PFSK-1 (cell line): Measurements from ENCODE around the gene IGFBP1.

Experiments used
- POLR2AphosphoS5 ChIP-seq: IDR thresholded peaks from 2 replicates; pipeline ENCODE4 v1.6.1; 2012; ENCODE audit warnings: low read depth, mild to moderate bottlenecking, control low read depth, low read length, moderate library complexity
- REST ChIP-seq, 2 experiments: IDR thresholded peaks; 2 replicates each; pipeline versions ENCODE4 v1.6.1 to v1.8.0; 2011 to 2012; ENCODE audit warnings: low read depth in 2 of 2, low read length in 2 of 2, control low read depth in 1 of 2, inconsistent platforms in 1 of 2, mild to moderate bottlenecking in 1 of 2, moderate library complexity in 1 of 2; ENCODE audit not compliant: insufficient read depth in 1 of 2
- SIN3A ChIP-seq: IDR thresholded peaks from 2 replicates; pipeline ENCODE4 v1.6.1; 2012; ENCODE audit warnings: mild to moderate bottlenecking, low read length, moderate library complexity, borderline replicate concordance; ENCODE audit not compliant: insufficient read depth
- TAF1 ChIP-seq: IDR thresholded peaks from 2 replicates; pipeline ENCODE4 v1.6.1; 2012; ENCODE audit warnings: low read length, control low read depth, borderline replicate concordance; ENCODE audit not compliant: insufficient read depth

- TF ChIP-seq POLR2AphosphoS5, result no peak
- no peak for TF ChIP-seq REST (IDR thresholded peaks at IDR 0.05; ENCODE audit: insufficient read depth in 1 of 2, low read depth in 2 of 2, low read length in 2 of 2)
- TF ChIP-seq SIN3A, result no peak
- TF ChIP-seq TAF1, result no peak
These were observed 39.4 kb downstream of the IGFBP1 start for GRCh38 chr7:45927721-45928120.
